Endothelial cell of umbilical vein (primary cell): ENCODE data around the gene PDSS2. TPM values are rescaled to one million over a fixed set of nuclear protein-coding genes. Genes with fewer than 3 reads are reported as not detected.

ENCODE experiments used
- BruUV-seq: library from RNA; stranded (reverse); fragments of 400-500 nt; replicated peaks from 2 replicates; lab custom pipeline; 2021; lab: Mats Ljungman, UMichigan
- CTCF ChIA-PET: fragments of 300-600, 350-600 bp; sonication (Branson Sonifier 250); formaldehyde crosslinking; loops from one replicate; lab custom pipeline; 2021; ENCODE audit warnings: antibody characterized with exemption, inconsistent platforms; lab: Charles Lee
- POLR2A ChIA-PET: fragments of 300-600, 350-600 bp; sonication (Branson Sonifier 250); formaldehyde crosslinking; loops from one replicate; lab custom pipeline; 2021; ENCODE audit warnings: antibody characterized with exemption, inconsistent platforms; lab: Charles Lee
- DNase-seq: peaks from one replicate; pipeline ENCODE4 v3.0.0-alpha.2; 2011; ENCODE audit warnings: low read depth, low spot score
- FAIRE-seq: peaks from 2 replicates; lab custom pipeline; 2011; peaks lifted over from hg19 to GRCh38; lab: Jason Lieb, UNC
- H2AFZ ChIP-seq: 2 replicates; pipeline ENCODE4 v1.6.0; 2012; ENCODE audit warnings: low read depth, low read length, control low read depth, inconsistent platforms
- H3K27ac ChIP-seq: 2 replicates; pipeline ENCODE4 v1.5.1; 2011; ENCODE audit warnings: low read depth, mild to moderate bottlenecking, control low read depth, low read length, moderate library complexity; ENCODE audit not compliant: insufficient read depth
- H3K27me3 ChIP-seq, 2 experiments: 2 replicates each; pipeline versions ENCODE4 v1.6.0 to v1.6.1; 2011; ENCODE audit warnings: low read length in 2 of 2, mixed read lengths in 1 of 2; ENCODE audit not compliant: control insufficient read depth in 2 of 2, insufficient read depth in 2 of 2
- H3K36me3 ChIP-seq, 2 experiments: 2 replicates in 1 of 2; 3 replicates in 1 of 2; pipeline ENCODE4 v1.5.1; 2011; ENCODE audit warnings: low read length in 2 of 2, mild to moderate bottlenecking in 1 of 2, moderate library complexity in 1 of 2; ENCODE audit not compliant: control insufficient read depth in 2 of 2, insufficient read depth in 2 of 2; ENCODE audit errors: extremely low read depth in 1 of 2
- H3K4me1 ChIP-seq: 3 replicates; pipeline ENCODE4 v1.5.1; 2011; ENCODE audit warnings: mild to moderate bottlenecking, low read length; ENCODE audit not compliant: control insufficient read depth, insufficient read depth; ENCODE audit errors: extremely low read depth
- H3K4me2 ChIP-seq: 2 replicates; pipeline ENCODE4 v1.6.1; 2011; ENCODE audit warnings: low read length, control low read depth, mixed read lengths; ENCODE audit not compliant: insufficient read depth
- H3K4me3 ChIP-seq, 3 experiments: fragments of 200-600 bp in 1 of 3; sonication (generic), shearing (Covaris generic) in 1 of 3; replicated peaks in 1 of 3; 2 replicates each; pipeline ENCODE4 v1.5.1; 2011 to 2016; ENCODE audit warnings: control low read depth in 3 of 3, low read length in 3 of 3, mild to moderate bottlenecking in 2 of 3, inconsistent platforms in 1 of 3, low read depth in 1 of 3, moderate library complexity in 1 of 3; ENCODE audit not compliant: insufficient read depth in 1 of 3
- H3K79me2 ChIP-seq: 2 replicates; pipeline ENCODE4 v1.6.0; 2012; ENCODE audit warnings: low read length, inconsistent platforms; ENCODE audit not compliant: control insufficient read depth, insufficient read depth
- H3K9ac ChIP-seq: replicated peaks from 2 replicates; pipeline ENCODE3; 2011; ENCODE audit warnings: low read length, control low read depth; ENCODE audit not compliant: insufficient read depth; ENCODE audit errors: extremely low read depth
- H3K9me1 ChIP-seq: replicated peaks from 3 replicates; pipeline ENCODE4 v1.6.0; 2011; ENCODE audit warnings: mild to moderate bottlenecking, low read length; ENCODE audit not compliant: control insufficient read depth, insufficient read depth; ENCODE audit errors: extremely low read depth
- H3K9me3 ChIP-seq: replicated peaks from 2 replicates; pipeline ENCODE4 v1.5.1; 2012; ENCODE audit warnings: low read length, inconsistent platforms; ENCODE audit not compliant: control insufficient read depth, insufficient read depth
- H4K20me1 ChIP-seq: replicated peaks from 2 replicates; pipeline ENCODE3; 2011; ENCODE audit warnings: mild to moderate bottlenecking, low read length; ENCODE audit not compliant: control insufficient read depth, insufficient read depth; ENCODE audit errors: extremely low read depth
- EZH2 ChIP-seq: IDR thresholded peaks from 2 replicates; pipeline ENCODE4 v1.6.1; 2012; ENCODE audit warnings: borderline replicate concordance, low read depth, mild to moderate bottlenecking, moderate library complexity, low read length, inconsistent platforms; ENCODE audit not compliant: severe bottlenecking
- GATA2 ChIP-seq: IDR thresholded peaks from 2 replicates; pipeline ENCODE4 v1.7.0; 2011; ENCODE audit warnings: low read depth, mild to moderate bottlenecking, moderate library complexity, mixed read lengths, low read length; ENCODE audit not compliant: insufficient read length, insufficient read depth
- JUN ChIP-seq: IDR thresholded peaks from 2 replicates; pipeline ENCODE4 v1.6.1; 2011; ENCODE audit warnings: borderline replicate concordance, low read depth; ENCODE audit not compliant: insufficient read length, insufficient read depth
- MYC ChIP-seq: IDR thresholded peaks from one replicate; pipeline ENCODE4 v1.6.1; 2011; ENCODE audit warnings: mild to moderate bottlenecking, low read depth, low read length
- POLR2A ChIP-seq: IDR thresholded peaks from 2 replicates; pipeline ENCODE4 v1.6.1; 2012; ENCODE audit warnings: low read depth, mild to moderate bottlenecking, control low read depth, low read length
- POLR2AphosphoS5 ChIP-seq: IDR thresholded peaks from 2 replicates; pipeline ENCODE4 v1.6.1; 2012; ENCODE audit warnings: low read depth, mild to moderate bottlenecking, control low read depth, low read length, moderate library complexity; ENCODE audit not compliant: insufficient read depth
- dilution Hi-C: fragments of 300-500 bp; cut with MboI; formaldehyde crosslinking; loops from one replicate; pipeline ENCODE4 v1.15.0; 2019; ENCODE audit warnings: low sequenced_read_pairs; ENCODE audit not compliant: extremely low pct_ligation_motif_present
- intact Hi-C: fragments of 100-400 bp; cut with micrococcal nuclease; formaldehyde crosslinking; loops from one replicate; pipeline ENCODE4 v1.10.0; 2022
- polyA plus RNA-seq, 4 experiments: library from polyadenylated mRNA; depleted of rRNA in 3 of 4; stranded (reverse) in 3 of 4; unstranded in 1 of 4; fragments of >200 nt; gene quantifications; 2 replicates each; pipeline versions ENCODE4 v1.2.1 to v1.2.3, GENCODE V29; 2011 to 2012; ENCODE audit warnings: missing spikeins in 1 of 4
- total RNA-seq: library from RNA; stranded (reverse); gene quantifications from 2 replicates; pipeline ENCODE4 v1.2.3, GENCODE V29; 2021
- TF ChIP-seq, protein P1 (sequence below), 2 donors: IDR thresholded peaks; 1 replicate in 1 of 2; 2 replicates in 1 of 2; pipeline ENCODE4 v1.5.1; 2011; ENCODE audit warnings: low read length in 2 of 2, mild to moderate bottlenecking in 2 of 2, moderate library complexity in 2 of 2, control low read depth in 1 of 2, inconsistent platforms in 1 of 2, low read depth in 1 of 2; ENCODE audit not compliant: insufficient read depth in 1 of 2; ENCODE audit errors: extremely low read depth in 1 of 2

PDSS2 gene
- total and polyA plus RNA-seq, 2 donors (not counting 3 experiments of a cell fraction or from before 2014, with no cell fraction given) = 7.6 to 9.3 TPM

DNA sequence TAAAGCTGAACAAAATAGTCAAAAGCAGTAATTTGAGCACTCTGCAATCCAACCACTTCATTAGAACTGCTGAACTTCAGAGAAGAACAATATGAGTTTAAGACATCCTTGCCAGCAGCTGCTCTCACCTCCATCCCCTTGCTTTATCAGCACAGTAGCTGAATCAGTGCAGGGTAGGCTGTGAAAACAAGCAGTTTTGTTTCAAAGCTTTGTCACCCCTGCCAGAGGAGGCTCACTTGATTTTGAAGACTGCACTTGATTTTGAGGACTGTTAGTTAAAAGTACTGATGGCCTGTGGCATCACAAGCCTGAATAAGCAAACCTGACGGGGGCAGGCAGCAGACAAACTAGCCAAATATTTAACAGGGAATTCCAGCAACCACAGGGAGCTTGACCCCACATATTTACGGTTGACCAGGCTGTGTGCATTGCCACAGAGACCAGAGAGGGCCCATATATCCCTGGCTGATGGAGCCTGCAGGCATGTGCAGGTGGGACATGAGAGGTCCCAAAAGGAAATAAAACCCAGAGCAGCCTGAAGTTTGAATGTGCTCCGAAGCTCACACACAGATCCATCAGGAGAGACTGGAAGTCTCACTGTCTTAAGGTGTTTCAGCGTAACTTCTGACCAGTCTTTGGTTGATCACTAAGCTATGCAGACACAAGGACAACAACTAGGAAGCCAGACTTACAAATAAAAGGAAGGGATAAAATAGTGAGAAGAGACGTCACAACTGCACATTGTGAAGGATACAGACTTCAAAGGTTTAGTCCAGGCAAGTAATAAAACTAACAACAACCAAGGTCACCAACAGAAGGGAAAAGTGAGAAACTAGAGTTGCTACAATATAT is 97.4 kb downstream of the PDSS2 start:
- ChIA-PET POLR2A (no interaction called here), CTCF (interaction anchor here (0.8 to 1.4 kb wide), 3 partner anchors 9 to 16 kb away, joined by 3 to 4 read pairs (median 3); no protein-coding TSS in a partner anchor)
- Histone ChIP-seq H3K27ac (no peak overlapping the region), H3K4me3 (no peak overlapping the region), H3K27me3 (no peaks in the 10 kb centered on the region), H3K9me3 (no peaks in the 10 kb centered on the region), H4K20me1 (no peaks in the 10 kb centered on the region), H3K36me3 (no peaks in the 10 kb centered on the region), H3K9me1 (no peaks in the 10 kb centered on the region), H3K4me1 (no peaks in the 10 kb centered on the region), H3K4me2 (no peak overlapping the region), H2AFZ (no peak overlapping the region), H3K9ac (no peak overlapping the region), H3K79me2 (no peaks in the 10 kb centered on the region)
- BruUV-seq = no TSS peak
- no peak for TF ChIP-seq GATA2
- TF ChIP-seq, protein P1, sequence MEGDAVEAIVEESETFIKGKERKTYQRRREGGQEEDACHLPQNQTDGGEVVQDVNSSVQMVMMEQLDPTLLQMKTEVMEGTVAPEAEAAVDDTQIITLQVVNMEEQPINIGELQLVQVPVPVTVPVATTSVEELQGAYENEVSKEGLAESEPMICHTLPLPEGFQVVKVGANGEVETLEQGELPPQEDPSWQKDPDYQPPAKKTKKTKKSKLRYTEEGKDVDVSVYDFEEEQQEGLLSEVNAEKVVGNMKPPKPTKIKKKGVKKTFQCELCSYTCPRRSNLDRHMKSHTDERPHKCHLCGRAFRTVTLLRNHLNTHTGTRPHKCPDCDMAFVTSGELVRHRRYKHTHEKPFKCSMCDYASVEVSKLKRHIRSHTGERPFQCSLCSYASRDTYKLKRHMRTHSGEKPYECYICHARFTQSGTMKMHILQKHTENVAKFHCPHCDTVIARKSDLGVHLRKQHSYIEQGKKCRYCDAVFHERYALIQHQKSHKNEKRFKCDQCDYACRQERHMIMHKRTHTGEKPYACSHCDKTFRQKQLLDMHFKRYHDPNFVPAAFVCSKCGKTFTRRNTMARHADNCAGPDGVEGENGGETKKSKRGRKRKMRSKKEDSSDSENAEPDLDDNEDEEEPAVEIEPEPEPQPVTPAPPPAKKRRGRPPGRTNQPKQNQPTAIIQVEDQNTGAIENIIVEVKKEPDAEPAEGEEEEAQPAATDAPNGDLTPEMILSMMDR (IDR thresholded peaks at IDR 0.05; ENCODE audit: extremely low read depth in 1 of 2, insufficient read depth in 1 of 2, low read depth in 1 of 2, low read length in 2 of 2) = no peak
- TF ChIP-seq POLR2A = no peak
- TF ChIP-seq POLR2AphosphoS5 = no peak
- no peak for TF ChIP-seq EZH2
- no peak for TF ChIP-seq JUN
- no peak for TF ChIP-seq MYC
- DNase-seq (no peak), FAIRE-seq (no peak)
- dilution Hi-C loops (no loop called here), intact Hi-C loops (no loop called here)
